HepG2 (cell line): ENCODE data around the gene PTPRCAP. TPM values are rescaled to one million over a fixed set of nuclear protein-coding genes. Genes with fewer than 3 reads are reported as not detected.

Experiments used
- DMAP1 ChIP-seq: IDR thresholded peaks from 2 replicates; pipeline ENCODE4 v1.6.1; 2016
- DPF2 ChIP-seq: sonication (generic); formaldehyde crosslinking; IDR thresholded peaks from 2 replicates; pipeline ENCODE4 v1.4.0; 2020; ENCODE audit warnings: mild to moderate bottlenecking, low read depth, missing genetic modification reagents, borderline replicate concordance
- GABPB1 ChIP-seq: IDR thresholded peaks from 2 replicates; pipeline ENCODE4 v1.6.1; 2016; ENCODE audit warnings: mild to moderate bottlenecking, missing genetic modification reagents, moderate library complexity, missing compliant biosample characterization
- KMT2A ChIP-seq: sonication (generic); formaldehyde crosslinking; IDR thresholded peaks from 2 replicates; pipeline ENCODE4 v1.4.0; 2020; ENCODE audit warnings: missing genetic modification reagents
- MTA3 ChIP-seq: sonication (generic); formaldehyde crosslinking; IDR thresholded peaks from 2 replicates; pipeline ENCODE4 v1.4.0; 2020; ENCODE audit warnings: missing genetic modification reagents
- NCOR1 ChIP-seq: fragments of 200-600 bp; sonication (generic); IDR thresholded peaks from 2 replicates; pipeline ENCODE4 v1.7.0; 2017; ENCODE audit warnings: antibody characterized with exemption, low read length, borderline replicate concordance
- NFKBIZ ChIP-seq: IDR thresholded peaks from 2 replicates; pipeline ENCODE4 v1.6.1; 2018; ENCODE audit warnings: missing genetic modification reagents, missing compliant biosample characterization
- NR2C2 ChIP-seq: sonication (generic); formaldehyde crosslinking; IDR thresholded peaks from 2 replicates; pipeline ENCODE4 v1.4.0; 2020; ENCODE audit warnings: missing genetic modification reagents, mild to moderate bottlenecking, moderate library complexity, borderline replicate concordance
- PHB2 ChIP-seq: fragments of 450-650 bp; IDR thresholded peaks from 2 replicates; pipeline ENCODE4 v1.6.1; 2018; ENCODE audit not compliant: partially characterized antibody
- RARA ChIP-seq: IDR thresholded peaks from 2 replicates; pipeline ENCODE4 v1.6.1; 2016; ENCODE audit warnings: missing genetic modification reagents, missing compliant biosample characterization
- TP53 ChIP-seq: sonication (generic); formaldehyde crosslinking; conservative IDR thresholded peaks from 2 replicates; pipeline ENCODE4 v1.4.0; 2020; ENCODE audit warnings: missing genetic modification reagents
- ZBED4 ChIP-seq: sonication (generic); formaldehyde crosslinking; IDR thresholded peaks from 2 replicates; pipeline ENCODE4 v1.4.0; 2020; ENCODE audit warnings: missing genetic modification reagents, borderline replicate concordance
- ZEB1 ChIP-seq: IDR thresholded peaks from 2 replicates; pipeline ENCODE4 v1.6.1; 2012; ENCODE audit warnings: mild to moderate bottlenecking, low read depth, inconsistent platforms; ENCODE audit not compliant: insufficient replicate concordance
- ZFYVE20 ChIP-seq: sonication (generic); formaldehyde crosslinking; IDR thresholded peaks from 2 replicates; pipeline ENCODE4 v1.8.0; 2023; ENCODE audit warnings: low read depth, mild to moderate bottlenecking, moderate library complexity, missing genetic modification reagents, borderline replicate concordance
- ZNF17 ChIP-seq: sonication (generic); formaldehyde crosslinking; IDR thresholded peaks from 2 replicates; pipeline ENCODE4 v1.5.0; 2020; ENCODE audit warnings: mild to moderate bottlenecking, missing genetic modification reagents
- ZNF207 ChIP-seq: fragments of 450-650 bp; IDR thresholded peaks from 2 replicates; pipeline ENCODE4 v1.6.1; 2016; ENCODE audit warnings: antibody characterized with exemption, borderline replicate concordance
- ZNF30 ChIP-seq: sonication (generic); formaldehyde crosslinking; IDR thresholded peaks from 2 replicates; pipeline ENCODE4 v1.5.0; 2020; ENCODE audit warnings: mild to moderate bottlenecking, missing genetic modification reagents
- ZNF34 ChIP-seq: sonication (generic); formaldehyde crosslinking; IDR thresholded peaks from 2 replicates; pipeline ENCODE4 v1.4.0; 2020; ENCODE audit warnings: mild to moderate bottlenecking, missing genetic modification reagents, borderline replicate concordance
- ZNF569 ChIP-seq: sonication (generic); formaldehyde crosslinking; IDR thresholded peaks from 2 replicates; pipeline ENCODE4 v1.5.0; 2020; ENCODE audit warnings: mild to moderate bottlenecking, missing genetic modification reagents, moderate library complexity, borderline replicate concordance
- ZNF570 ChIP-seq: sonication (generic); formaldehyde crosslinking; IDR thresholded peaks from 2 replicates; pipeline ENCODE4 v1.4.0; 2020; ENCODE audit warnings: mild to moderate bottlenecking, missing genetic modification reagents, borderline replicate concordance
- ZNF713 ChIP-seq: sonication (generic); formaldehyde crosslinking; IDR thresholded peaks from 2 replicates; pipeline ENCODE4 v1.4.0; 2020; ENCODE audit warnings: mild to moderate bottlenecking, missing genetic modification reagents
- ZNF782 ChIP-seq: sonication (generic); formaldehyde crosslinking; IDR thresholded peaks from 2 replicates; pipeline ENCODE4 v1.4.0; 2020; ENCODE audit warnings: missing genetic modification reagents, mild to moderate bottlenecking, borderline replicate concordance
- ZNF83 ChIP-seq: sonication (generic); formaldehyde crosslinking; IDR thresholded peaks from 2 replicates; pipeline ENCODE4 v1.4.0; 2020; ENCODE audit warnings: missing genetic modification reagents, mild to moderate bottlenecking, borderline replicate concordance
- polyA plus RNA-seq, 8 experiments: library from polyadenylated mRNA; depleted of rRNA in 3 of 8; stranded (reverse) in 7 of 8; unstranded in 1 of 8; fragments of >200 nt; fragmentation: Illumina TruSeq in 4 of 8; extraction: Trizol in 4 of 8; gene quantifications; 2 replicates each; pipeline versions ENCODE4 v1.2.1 to v1.2.3, GENCODE V29; 2011 to 2016; ENCODE audit warnings: low read depth in 4 of 8, missing spikeins in 1 of 8, mixed read lengths in 1 of 8; ENCODE audit not compliant: insufficient read depth in 1 of 8
- total RNA-seq, 5 experiments: library from RNA; depleted of rRNA; stranded (reverse); fragments of >200 nt; fragmentation: Illumina TruSeq; extraction: Trizol; gene quantifications; 2 replicates each; pipeline ENCODE4 v1.2.3, GENCODE V29; 2016; ENCODE audit warnings: low read depth in 1 of 5
- TF ChIP-seq, protein P1 (sequence below), 2 experiments: sonication (generic) in 1 of 2; formaldehyde crosslinking in 1 of 2; IDR thresholded peaks; 2 replicates each; pipeline versions ENCODE4 v1.5.1 to v1.6.1; 2011 to 2020; ENCODE audit warnings: borderline replicate concordance in 1 of 2, low read depth in 1 of 2, low read length in 1 of 2, mild to moderate bottlenecking in 1 of 2, missing genetic modification reagents in 1 of 2, moderate library complexity in 1 of 2

The PTPRCAP gene
- total and polyA plus RNA-seq, 2 of the 13 experiments (the other 11 are each of a cell fraction or from before 2014, with no cell fraction given), result 0.60 to 0.70 TPM

DNA sequence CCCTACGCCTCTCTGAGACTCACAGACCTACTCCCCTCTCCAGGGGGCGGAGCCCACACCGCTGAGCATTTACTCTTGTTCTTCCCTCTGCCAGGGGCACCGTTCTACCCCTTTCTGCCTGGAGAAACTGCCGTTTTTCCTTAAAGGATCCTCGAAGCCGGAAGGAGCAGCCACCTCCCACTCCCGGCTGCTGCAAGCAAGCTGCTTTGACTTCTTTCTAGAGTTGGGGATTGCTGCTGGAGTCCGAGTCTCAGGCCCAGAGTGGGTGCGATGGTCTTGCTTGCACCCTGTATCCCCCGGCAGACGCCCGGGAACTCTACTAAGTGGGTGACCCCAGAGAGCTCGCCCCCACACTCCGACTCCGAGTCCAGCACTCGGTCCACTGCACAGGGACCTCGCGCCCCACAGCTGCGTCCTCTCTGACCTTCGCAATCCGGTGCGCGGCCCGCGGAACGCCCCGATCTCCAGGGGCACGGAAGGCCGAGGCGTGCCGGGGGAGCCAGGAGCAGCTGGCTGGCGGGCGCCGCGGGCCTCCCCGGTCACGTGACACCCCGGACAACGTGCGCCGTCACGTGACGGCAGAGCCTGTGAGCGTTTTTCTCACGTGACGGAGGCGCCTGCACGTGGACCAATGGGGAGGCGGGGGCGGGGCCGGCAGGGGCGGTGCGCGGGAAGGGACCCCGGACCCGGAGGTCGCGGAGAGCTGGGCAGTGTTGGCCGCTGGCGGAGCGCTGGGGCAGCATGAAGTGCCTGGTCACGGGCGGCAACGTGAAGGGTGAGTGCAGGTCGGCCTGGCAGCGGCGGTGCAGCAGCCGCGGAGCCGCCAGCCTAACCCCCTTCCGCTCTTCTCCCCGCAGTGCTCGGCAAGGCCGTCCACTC lies 45.9 kb downstream of the PTPRCAP start, which contains the start of gene RAD9A (continued):
- TF ChIP-seq ZNF34 (CRISPR knock-in tag), result no peak
- no peak for TF ChIP-seq ZNF83 (CRISPR knock-in tag)
- TF ChIP-seq ZBED4 (CRISPR knock-in tag), result no peak; the same call in 1 of the 2 replicates
- TF ChIP-seq ZNF30 (CRISPR knock-in tag), result 0 out of 2 replicates have a peak, but pooled peaks have one; percentile 47
- no peak for TF ChIP-seq ZEB1
- TF ChIP-seq NCOR1, result no peak; the same call in 1 of the 2 replicates
- peak; percentile 50 for TF ChIP-seq RARA
- no peak for TF ChIP-seq ZNF713 (CRISPR knock-in tag)
- no peak for TF ChIP-seq TP53 (CRISPR knock-in tag)
- peak; percentile 86 for TF ChIP-seq KMT2A (CRISPR knock-in tag)
- TF ChIP-seq, protein P1, sequence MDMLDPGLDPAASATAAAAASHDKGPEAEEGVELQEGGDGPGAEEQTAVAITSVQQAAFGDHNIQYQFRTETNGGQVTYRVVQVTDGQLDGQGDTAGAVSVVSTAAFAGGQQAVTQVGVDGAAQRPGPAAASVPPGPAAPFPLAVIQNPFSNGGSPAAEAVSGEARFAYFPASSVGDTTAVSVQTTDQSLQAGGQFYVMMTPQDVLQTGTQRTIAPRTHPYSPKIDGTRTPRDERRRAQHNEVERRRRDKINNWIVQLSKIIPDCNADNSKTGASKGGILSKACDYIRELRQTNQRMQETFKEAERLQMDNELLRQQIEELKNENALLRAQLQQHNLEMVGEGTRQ (IDR thresholded peaks at IDR 0.05; ENCODE audit: low read depth, low read length), result peak; percentile 99
- TF ChIP-seq, protein P1 (CRISPR knock-in tag; IDR thresholded peaks at IDR 0.05; ENCODE audit: borderline replicate concordance), result peak; percentile 99
- TF ChIP-seq PHB2, result no peak
- TF ChIP-seq GABPB1 (CRISPR knock-in tag), result peak; percentile 89
- TF ChIP-seq NR2C2 (CRISPR knock-in tag), result peak; percentile 68
- peak; percentile 92; the same call in 1 of the 2 replicates for TF ChIP-seq DMAP1 (CRISPR knock-in tag)
- no peak for TF ChIP-seq DPF2 (CRISPR knock-in tag)
- TF ChIP-seq NFKBIZ (CRISPR knock-in tag), result peak; percentile 74; the same call in 1 of the 2 replicates
- no peak for TF ChIP-seq ZNF569 (CRISPR knock-in tag)
- peak; percentile 71; the same call in 1 of the 2 replicates for TF ChIP-seq ZNF570 (CRISPR knock-in tag)
- TF ChIP-seq MTA3 (CRISPR knock-in tag), result no peak
- TF ChIP-seq ZNF782 (CRISPR knock-in tag), result peak; percentile 79
- TF ChIP-seq ZNF207, result peak; percentile 91; the same call in 1 of the 2 replicates
- no peak for TF ChIP-seq ZNF17 (CRISPR knock-in tag)
- TF ChIP-seq ZFYVE20, result peak; percentile 87; the same call in 1 of the 2 replicates
